IgD-negative memory B cell (primary cell): ENCODE measurements around the gene ZNF746. TPM values are rescaled to one million over a fixed set of nuclear protein-coding genes. Genes with fewer than 3 reads are reported as not detected.

Source experiments
- H3K27ac Mint-ChIP-seq, 3 donors: one replicate each; pipeline ENCODE4 v1.8.0; 2020 to 2022; ENCODE audit warnings: mild to moderate bottlenecking in 3 of 3, mixed read lengths in 3 of 3, moderate library complexity in 1 of 3
- H3K27me3 Mint-ChIP-seq: one replicate; pipeline ENCODE4 v1.8.0; 2021; ENCODE audit warnings: mixed read lengths
- H3K36me3 Mint-ChIP-seq: one replicate; pipeline ENCODE4 v1.8.0; 2020; ENCODE audit warnings: mild to moderate bottlenecking, mixed read lengths
- H3K4me1 Mint-ChIP-seq, 3 donors: one replicate each; pipeline ENCODE4 v1.8.0; 2020 to 2022; ENCODE audit warnings: mixed read lengths in 3 of 3, mild to moderate bottlenecking in 1 of 3
- H3K4me3 Mint-ChIP-seq, 4 donors: one replicate each; pipeline ENCODE4 v1.8.0; 2020 to 2022; ENCODE audit warnings: mild to moderate bottlenecking in 4 of 4, mixed read lengths in 4 of 4, moderate library complexity in 3 of 4
- H3K9me3 Mint-ChIP-seq, 3 donors: one replicate each; pipeline ENCODE4 v1.8.0; 2020 to 2021; ENCODE audit warnings: mixed read lengths in 3 of 3, mild to moderate bottlenecking in 1 of 3
- polyA plus RNA-seq: library from polyadenylated mRNA; unstranded; fragments of 300-500 nt; fragmentation: Illumina TruSeq; gene quantifications from one replicate; pipeline ENCODE4 v1.2.3, GENCODE V29; 2021

ZNF746 gene
- polyA plus RNA-seq, 1 donor from 2014 or later, result 8.5 TPM

DNA sequence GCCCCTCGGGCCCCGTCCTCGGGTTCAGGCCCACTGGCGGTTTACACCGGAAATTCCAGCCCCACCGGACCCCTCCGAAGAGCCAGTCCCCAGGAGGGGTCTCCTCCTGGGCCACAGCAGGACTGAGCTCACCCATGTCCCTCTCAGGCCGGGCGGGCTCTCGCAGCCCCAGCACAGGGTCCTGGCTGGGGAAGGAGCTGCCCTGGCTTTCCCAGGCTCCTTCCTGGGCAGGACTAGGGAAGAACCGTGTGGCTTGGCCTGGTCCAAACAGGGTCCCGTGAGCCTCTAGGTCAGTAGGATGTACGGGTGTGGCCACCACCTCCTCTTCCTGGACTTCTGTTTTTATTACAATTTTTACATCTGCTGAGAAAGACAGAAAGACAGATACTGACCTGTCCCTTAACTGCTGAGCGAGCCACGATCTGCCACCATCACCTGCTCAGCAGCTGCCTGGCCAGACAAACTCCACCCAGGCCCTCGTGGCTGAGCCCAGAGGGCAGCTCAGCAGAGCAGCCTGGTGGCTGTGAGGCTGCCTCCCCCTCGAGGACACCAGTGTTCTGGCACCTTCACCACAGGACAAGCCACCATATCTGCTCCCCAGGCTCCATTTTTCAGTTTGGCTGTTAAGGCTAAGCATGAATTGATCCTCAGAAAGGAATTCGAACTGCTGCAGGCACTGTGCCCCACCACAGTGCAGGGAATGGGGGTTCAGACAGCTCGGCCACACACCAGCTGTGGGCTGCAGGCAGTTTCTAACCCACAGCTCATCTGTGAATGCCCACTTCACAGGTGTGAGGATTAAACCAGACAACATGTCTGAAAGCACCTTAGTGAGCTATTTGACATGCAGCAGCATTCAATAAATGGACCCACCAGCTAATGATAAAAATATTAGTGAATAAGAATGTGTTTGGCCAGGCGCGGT is 22.2 kb downstream of the ZNF746 start:
- Mint-ChIP-seq H3K36me3 (peaks cover 32% of the 10 kb centered on the region), H3K4me3 (no peak overlapping the region), H3K27ac (peak overlapping the region in 1 of 3 donors; percentile 88), H3K4me1 (peaks cover 0 to 5% (median 4%) of the 10 kb centered on the region in 3 donors), H3K9me3 (peaks cover 0 to 8% (median 4%) of the 10 kb centered on the region in 3 donors), H3K27me3 (no peaks in the 10 kb centered on the region)

GRCh38 chr7:149474309-149475120 is 23.1 kb downstream of the ZNF746 start:
- H3K4me3 Mint-ChIP-seq, result no peak overlapping the region
- no peak overlapping the region for H3K27ac Mint-ChIP-seq
- H3K4me1 Mint-ChIP-seq, result peaks cover 0 to 5% (median 4%) of the 10 kb centered on the region in 3 donors
- H3K27me3 Mint-ChIP-seq, result no peaks in the 10 kb centered on the region
- H3K36me3 Mint-ChIP-seq, result peaks cover 34% of the 10 kb centered on the region
- peaks cover 0 to 8% (median 4%) of the 10 kb centered on the region in 3 donors for H3K9me3 Mint-ChIP-seq

- H3K27ac Mint-ChIP-seq, result no peak overlapping the region
- peaks cover 0 to 1% (median 0%) of the 10 kb centered on the region in 3 donors for H3K4me1 Mint-ChIP-seq
- no peaks in the 10 kb centered on the region for H3K27me3 Mint-ChIP-seq
- no peak overlapping the region for H3K4me3 Mint-ChIP-seq
- H3K36me3 Mint-ChIP-seq, result peaks cover 23% of the 10 kb centered on the region
- no peaks in the 10 kb centered on the region for H3K9me3 Mint-ChIP-seq
Observed at GRCh38 chr7:149473251-149473650, 24.4 kb downstream of the ZNF746 start.

DNA sequence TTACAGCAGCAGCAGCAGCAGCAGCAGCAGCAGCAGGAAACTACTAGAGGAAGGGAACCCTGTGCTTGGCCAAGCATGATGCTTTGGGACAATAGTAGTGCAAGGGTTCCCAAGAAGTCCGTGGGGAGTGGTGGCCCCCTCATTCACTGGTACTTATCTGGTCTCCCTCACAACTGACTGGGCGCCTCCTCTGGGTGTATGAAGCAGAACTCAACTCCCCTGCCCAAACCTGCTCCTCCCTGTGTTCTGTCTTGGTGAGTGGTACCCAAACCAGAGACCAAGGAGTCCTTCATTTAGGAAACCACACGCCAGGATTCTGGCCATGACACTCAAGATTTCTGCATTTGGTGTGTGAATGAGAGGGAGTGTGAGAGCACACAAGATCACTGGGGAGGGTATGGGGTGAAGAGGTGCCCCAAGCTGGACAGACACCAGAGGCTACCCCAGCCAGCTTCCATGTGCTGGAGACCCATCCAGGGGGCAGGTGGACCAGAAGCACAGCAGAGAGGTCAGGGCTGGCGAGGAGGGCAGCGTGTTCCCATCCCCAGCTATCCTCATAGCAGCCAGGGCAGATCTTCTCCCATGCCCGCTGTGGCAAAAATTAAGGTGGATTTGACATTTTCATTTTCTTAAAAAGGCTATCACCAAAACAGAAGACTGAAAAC is 26.2 kb downstream of the ZNF746 start:
- Mint-ChIP-seq H3K36me3 (peaks cover 18% of the 10 kb centered on the region), H3K27me3 (no peaks in the 10 kb centered on the region), H3K9me3 (no peaks in the 10 kb centered on the region), H3K4me1 (peaks cover 0 to 1% (median 0%) of the 10 kb centered on the region in 3 donors), H3K4me3 (no peak overlapping the region), H3K27ac (no peak overlapping the region)

DNA sequence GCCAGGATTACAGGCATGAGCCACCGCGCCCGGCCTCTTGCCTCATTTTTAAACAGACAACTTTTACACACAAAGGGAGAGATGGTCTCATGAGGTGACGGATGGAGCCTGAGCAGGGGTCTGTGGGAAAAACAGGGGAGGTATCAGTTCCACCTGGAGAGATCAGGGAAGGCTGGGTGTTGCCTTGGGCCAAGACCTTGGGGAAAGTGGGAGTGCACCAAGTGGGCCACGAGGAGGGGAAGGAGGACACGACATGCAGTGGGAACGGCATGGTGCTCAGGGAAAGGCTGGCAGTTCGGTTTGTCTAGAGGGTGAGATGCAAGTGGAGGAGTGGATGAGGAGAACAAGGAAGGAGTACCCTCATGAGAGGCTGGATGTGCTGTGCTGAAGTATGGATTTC is 27.8 kb downstream of the ZNF746 start:
- no peaks in the 10 kb centered on the region for H3K27me3 Mint-ChIP-seq
- peaks cover 16% of the 10 kb centered on the region for H3K36me3 Mint-ChIP-seq
- H3K4me3 Mint-ChIP-seq, result peak overlapping the region in 1 of 4 donors; percentile 5
- H3K9me3 Mint-ChIP-seq, result peaks cover 0 to 5% (median 3%) of the 10 kb centered on the region in 3 donors
- H3K4me1 Mint-ChIP-seq, result peaks cover 0 to 1% (median 0%) of the 10 kb centered on the region in 3 donors
- H3K27ac Mint-ChIP-seq, result no peak overlapping the region

- Mint-ChIP-seq H3K4me1 (no peaks in the 10 kb centered on the region), H3K27ac (no peak overlapping the region), H3K4me3 (no peak overlapping the region), H3K27me3 (peaks cover 3% of the 10 kb centered on the region), H3K9me3 (peaks cover 0 to 5% (median 3%) of the 10 kb centered on the region in 3 donors), H3K36me3 (peaks cover 16% of the 10 kb centered on the region)
Observed at GRCh38 chr7:149468208-149468607, 29.4 kb downstream of the ZNF746 start.

- H3K36me3 Mint-ChIP-seq, result peaks cover 12% of the 10 kb centered on the region
- no peak overlapping the region for H3K27ac Mint-ChIP-seq
- no peak overlapping the region for H3K4me3 Mint-ChIP-seq
- peaks cover 3% of the 10 kb centered on the region for H3K27me3 Mint-ChIP-seq
- H3K9me3 Mint-ChIP-seq, result peaks cover 0 to 5% (median 3%) of the 10 kb centered on the region in 3 donors
- H3K4me1 Mint-ChIP-seq, result peaks cover 0 to 2% (median 0%) of the 10 kb centered on the region in 3 donors
Observed at GRCh38 chr7:149467321-149467859, 30.2 kb downstream of the ZNF746 start.

DNA sequence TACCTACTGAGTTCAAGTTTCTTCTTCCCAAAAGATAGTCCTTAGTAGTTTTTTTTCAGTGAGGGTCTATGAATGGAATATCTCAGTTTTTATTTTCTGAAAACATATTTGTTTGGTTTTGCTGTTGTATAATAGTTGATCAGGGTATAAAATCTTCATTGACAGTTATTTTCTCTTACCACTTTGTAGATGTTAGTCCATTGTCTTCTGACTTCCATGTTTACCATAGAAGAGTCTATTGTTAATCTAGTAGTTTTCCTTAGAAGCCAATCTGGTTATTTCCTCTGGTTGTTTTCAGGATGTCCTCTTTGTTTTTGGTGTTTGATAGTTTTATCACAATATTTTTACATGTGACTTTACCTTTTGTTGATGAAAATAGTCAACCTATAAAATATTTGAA is 31.2 kb downstream of the ZNF746 start:
- no peak overlapping the region for H3K4me3 Mint-ChIP-seq

DNA sequence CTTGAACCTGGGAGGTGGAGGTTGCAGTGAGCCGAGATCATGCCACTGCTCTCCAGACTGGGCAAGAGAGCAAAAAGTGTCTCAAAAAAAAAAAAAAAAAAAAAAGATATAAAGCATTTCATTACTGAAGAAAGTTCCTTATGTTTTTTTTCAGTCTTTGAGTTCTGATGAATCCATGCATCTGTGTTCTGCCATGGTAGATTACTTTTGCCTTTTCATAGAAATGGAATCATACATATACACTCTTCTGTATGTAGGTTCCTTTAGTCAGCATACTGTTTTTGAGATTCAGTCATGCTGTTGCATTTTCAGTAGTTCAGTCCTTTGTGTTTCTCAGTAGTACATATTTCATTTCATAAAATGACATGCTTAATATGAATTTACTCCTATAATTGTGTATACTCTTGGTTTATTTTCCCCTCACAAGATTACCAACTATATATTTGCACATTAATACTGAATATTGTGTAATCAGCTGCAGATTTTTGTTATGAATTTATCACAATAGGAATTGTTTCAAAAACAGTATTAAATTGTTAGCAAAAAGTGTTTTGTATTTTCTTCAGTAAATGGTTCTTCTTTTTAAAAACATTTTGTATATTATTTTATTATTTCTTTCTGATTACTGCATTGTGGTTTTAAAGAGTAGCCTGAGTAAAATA is 34.0 kb downstream of the ZNF746 start:
- Mint-ChIP-seq H3K27ac (no peak overlapping the region), H3K4me3 (peak overlapping the region in 1 of 4 donors; percentile 33), H3K9me3 (peaks cover 0 to 5% (median 3%) of the 10 kb centered on the region in 3 donors), H3K36me3 (no peaks in the 10 kb centered on the region), H3K4me1 (peaks cover 8 to 17% (median 13%) of the 10 kb centered on the region in 3 donors), H3K27me3 (peaks cover 3% of the 10 kb centered on the region)

More for the DNA sequence above, 31.2 kb downstream of the ZNF746 start:
- peaks cover under 1 to 8% (median 4%) of the 10 kb centered on the region in 3 donors for H3K4me1 Mint-ChIP-seq
- no peak overlapping the region for H3K27ac Mint-ChIP-seq
- peaks cover 0 to 5% (median 3%) of the 10 kb centered on the region in 3 donors for H3K9me3 Mint-ChIP-seq
- peaks cover 7% of the 10 kb centered on the region for H3K36me3 Mint-ChIP-seq
- peaks cover 3% of the 10 kb centered on the region for H3K27me3 Mint-ChIP-seq

GRCh38 chr7:149462101-149462520 is 35.5 kb downstream of the ZNF746 start:
- H3K9me3 Mint-ChIP-seq, result peaks cover 0 to 5% (median 3%) of the 10 kb centered on the region in 3 donors
- H3K27me3 Mint-ChIP-seq, result peaks cover 3% of the 10 kb centered on the region
- H3K4me1 Mint-ChIP-seq, result peaks cover 12 to 29% (median 24%) of the 10 kb centered on the region in 3 donors
- peak overlapping the region; percentile 50 to 94 (median 62) for H3K4me3 Mint-ChIP-seq
- no peak overlapping the region for H3K27ac Mint-ChIP-seq
- no peaks in the 10 kb centered on the region for H3K36me3 Mint-ChIP-seq

GRCh38 chr7:149460493-149461277 is 36.9 kb downstream of the ZNF746 start, which contains the start of gene ZNF777:
Gene ZNF777, minus strand, starts transcription at chr7:149461062. Its CDS starts 5,040 bp downstream, at chr7:149456022.
- Mint-ChIP-seq H3K36me3 (no peaks in the 10 kb centered on the region), H3K27me3 (peaks cover 3% of the 10 kb centered on the region), H3K4me3 (peak within 1 kb of the TSS; percentile 88 to 96 (median 92)), H3K4me1 (peaks cover 14 to 34% (median 29%) of the 10 kb centered on the region in 3 donors), H3K27ac (peak within 1 kb of the TSS in 2 of 3 donors; percentile 12 to 39), H3K9me3 (no peaks in the 10 kb centered on the region)

DNA sequence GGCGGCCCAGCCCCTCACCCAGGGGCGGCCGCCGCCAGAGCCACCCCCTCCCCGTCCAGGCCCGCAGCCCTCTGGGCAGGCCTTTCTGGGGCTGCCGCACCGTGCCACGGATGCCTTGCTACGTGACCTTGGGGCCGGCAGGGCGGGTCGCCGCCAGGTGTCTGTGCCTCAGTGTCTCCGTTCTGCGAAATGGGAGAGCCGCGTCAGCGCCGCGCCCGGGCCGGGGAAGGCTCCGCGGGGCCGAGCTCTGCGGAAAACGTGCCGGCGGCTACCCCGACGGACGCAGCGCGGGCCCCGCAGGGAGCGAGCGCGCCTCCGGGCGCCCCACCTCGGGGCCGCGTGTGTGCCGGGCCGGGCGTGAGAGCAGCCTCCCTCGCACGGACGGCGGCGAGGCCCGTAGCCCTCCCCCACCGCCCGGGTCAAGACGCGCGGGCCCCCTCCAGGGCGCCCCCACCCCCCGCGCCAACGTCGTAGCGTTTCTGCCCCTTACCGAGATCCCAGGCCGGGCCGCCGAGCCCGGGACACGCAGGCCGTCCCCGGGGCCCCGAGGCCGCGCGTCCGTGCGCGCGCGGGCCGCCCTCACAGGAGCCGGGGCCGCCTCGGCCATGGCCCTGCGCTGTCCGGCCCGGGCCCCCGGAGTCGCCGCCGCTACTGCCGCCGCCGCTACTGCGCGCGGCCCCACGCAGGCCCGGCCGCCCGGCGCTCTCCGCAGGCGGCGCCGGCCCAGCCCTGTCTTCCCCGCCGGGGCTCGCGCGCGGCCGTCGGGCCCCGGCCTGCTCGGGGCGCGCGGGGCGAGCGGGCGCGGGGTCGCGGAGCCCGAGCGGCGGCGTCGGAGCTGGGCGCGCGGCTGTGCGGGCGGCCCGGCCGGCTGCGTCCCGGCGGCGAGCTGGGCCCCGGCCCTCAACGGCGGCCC is 37.8 kb downstream of the ZNF746 start:
- H3K4me3 Mint-ChIP-seq, result peak overlapping the region in 3 of 4 donors; percentile 27 to 94 (median 66)
- H3K27ac Mint-ChIP-seq, result no peak overlapping the region
- peaks cover 3% of the 10 kb centered on the region for H3K27me3 Mint-ChIP-seq
- peaks cover 15 to 34% (median 29%) of the 10 kb centered on the region in 3 donors for H3K4me1 Mint-ChIP-seq
- H3K36me3 Mint-ChIP-seq, result peaks cover 1% of the 10 kb centered on the region
- no peaks in the 10 kb centered on the region for H3K9me3 Mint-ChIP-seq
